ENCODE results near the gene ITPK1.

The ITPK1 gene

GRCh38 chr14:93073910-93074769 lies 41.6 kb downstream of the ITPK1 start:
- DNase-seq (ENCODE audit: low read depth): peak; percentile 54
- TF ChIP-seq CTCF (conservative IDR thresholded peaks at IDR 0.05; ENCODE audit: low read length): no peak
- no peak overlapping the region for H3K4me3 ChIP-seq (ENCODE audit: low read length)

GRCh38 chr14:93073358-93073707 lies 42.4 kb downstream of the ITPK1 start:
- H3K4me3 ChIP-seq (ENCODE audit: low read length): no peak overlapping the region
- no peak for TF ChIP-seq CTCF (conservative IDR thresholded peaks at IDR 0.05; ENCODE audit: low read length)
- no peak for DNase-seq (ENCODE audit: low read depth)

GRCh38 chr14:93072659-93073357 lies 42.9 kb downstream of the ITPK1 start:
- no peak overlapping the region for H3K4me3 ChIP-seq (ENCODE audit: low read length)
- no peak for TF ChIP-seq CTCF (conservative IDR thresholded peaks at IDR 0.05; ENCODE audit: low read length)
- no peak for DNase-seq (ENCODE audit: low read depth)

- H3K4me3 ChIP-seq (ENCODE audit: low read length): no peak overlapping the region
- TF ChIP-seq CTCF (conservative IDR thresholded peaks at IDR 0.05; ENCODE audit: low read length): no peak
- no peak for DNase-seq (ENCODE audit: low read depth)
These were observed 47.0 kb downstream of the ITPK1 start for GRCh38 chr14:93068711-93069110.

- no peak overlapping the region for H3K4me3 ChIP-seq (ENCODE audit: low read length)
- TF ChIP-seq CTCF (conservative IDR thresholded peaks at IDR 0.05; ENCODE audit: low read length): no peak
- no peak for DNase-seq (ENCODE audit: low read depth)
These were observed 48.6 kb downstream of the ITPK1 start for GRCh38 chr14:93067088-93067487.

GRCh38 chr14:93065272-93065730 lies 50.4 kb downstream of the ITPK1 start:
- no peak for TF ChIP-seq CTCF (conservative IDR thresholded peaks at IDR 0.05; ENCODE audit: low read length)
- no peak overlapping the region for H3K4me3 ChIP-seq (ENCODE audit: low read length)
- DNase-seq (ENCODE audit: low read depth): no peak

All from AG10803 (cell line).